ENCODE data around the gene DDX18. TPM values are rescaled to one million over a fixed set of nuclear protein-coding genes. Genes with fewer than 3 reads are reported as not detected.

The DDX18 gene
- total RNA-seq, 4 donors from 2014 or later: 37.3 to 64.1 (median 47.8) TPM

- Histone ChIP-seq H3K27ac (no peak overlapping the region), H3K4me3 (no peak overlapping the region), H3K27me3 (no peaks in the 10 kb centered on the region), H3K36me3 (no peaks in the 10 kb centered on the region), H3K9me3 (no peaks in the 10 kb centered on the region), H3K4me1 (no peaks in the 10 kb centered on the region)
- no peak for ATAC-seq
- TF ChIP-seq CTCF (IDR thresholded peaks at IDR 0.05) (no peak), EP300 (IDR thresholded peaks at IDR 0.05) (no peak), POLR2A (IDR thresholded peaks at IDR 0.05) (no peak), POLR2AphosphoS5 (IDR thresholded peaks at IDR 0.05) (no peak)
These were observed 38.7 kb upstream of the DDX18 start for GRCh38 chr2:117775703-117776219.

- no peak for TF ChIP-seq POLR2AphosphoS5 (IDR thresholded peaks at IDR 0.05)
- no peak for TF ChIP-seq POLR2A (IDR thresholded peaks at IDR 0.05)
- TF ChIP-seq EP300 (IDR thresholded peaks at IDR 0.05): no peak
- no peak for TF ChIP-seq CTCF (IDR thresholded peaks at IDR 0.05)
- Histone ChIP-seq H3K27me3 (no peaks in the 10 kb centered on the region), H3K4me3 (no peak overlapping the region), H3K36me3 (no peaks in the 10 kb centered on the region), H3K27ac (no peak overlapping the region), H3K4me1 (no peaks in the 10 kb centered on the region), H3K9me3 (no peaks in the 10 kb centered on the region)
- WGBS, 2 donors (ENCODE audit: low coverage in 1 of 2): 78 to 82% methylated on average over 8 of the region's 8 CpGs
- no peak for ATAC-seq
These were observed 37.6 kb upstream of the DDX18 start for GRCh38 chr2:117776888-117777287.

- no peak for TF ChIP-seq POLR2AphosphoS5 (IDR thresholded peaks at IDR 0.05)
- peak in 2 of 4 experiments; percentile 26 to 53 for TF ChIP-seq CTCF (IDR thresholded peaks at IDR 0.05)
- no peak for ATAC-seq
- H3K4me3 ChIP-seq: no peak overlapping the region
- H3K27ac ChIP-seq: no peak overlapping the region
- no peaks in the 10 kb centered on the region for H3K4me1 ChIP-seq
- H3K36me3 ChIP-seq: no peaks in the 10 kb centered on the region
- H3K27me3 ChIP-seq: peaks cover 6% of the 10 kb centered on the region
- H3K9me3 ChIP-seq: peaks cover 0 to 8% (median 0%) of the 10 kb centered on the region in 3 donors
These were observed 28.8 kb upstream of the DDX18 start for GRCh38 chr2:117785740-117786139.

GRCh38 chr2:117786520-117786919 is 28.0 kb upstream of the DDX18 start:
- TF ChIP-seq CTCF (IDR thresholded peaks at IDR 0.05) (no peak), POLR2A (IDR thresholded peaks at IDR 0.05) (no peak), POLR2AphosphoS5 (IDR thresholded peaks at IDR 0.05) (no peak), EP300 (IDR thresholded peaks at IDR 0.05) (no peak)
- ATAC-seq: no peak
- no peaks in the 10 kb centered on the region for H3K4me1 ChIP-seq
- no peak overlapping the region for H3K4me3 ChIP-seq
- H3K27ac ChIP-seq: no peak overlapping the region
- H3K36me3 ChIP-seq: no peaks in the 10 kb centered on the region
- peaks cover 0 to 8% (median 0%) of the 10 kb centered on the region in 3 donors for H3K9me3 ChIP-seq
- H3K27me3 ChIP-seq: peaks cover 11% of the 10 kb centered on the region

- Histone ChIP-seq H3K36me3 (no peaks in the 10 kb centered on the region), H3K4me3 (no peak overlapping the region), H3K9me3 (peaks cover 0 to 8% (median 0%) of the 10 kb centered on the region in 3 donors), H3K27me3 (peaks cover 14% of the 10 kb centered on the region), H3K27ac (no peak overlapping the region), H3K4me1 (no peaks in the 10 kb centered on the region)
- no peak for TF ChIP-seq CTCF (IDR thresholded peaks at IDR 0.05)
- TF ChIP-seq POLR2A (IDR thresholded peaks at IDR 0.05): no peak
- TF ChIP-seq EP300 (IDR thresholded peaks at IDR 0.05): no peak
- TF ChIP-seq POLR2AphosphoS5 (IDR thresholded peaks at IDR 0.05): no peak
- ATAC-seq: no peak
These were observed 25.0 kb upstream of the DDX18 start for GRCh38 chr2:117789505-117789904.
